A673 (cell line): ENCODE measurements around the gene FAM241A. TPM values are rescaled to one million over a fixed set of nuclear protein-coding genes. Genes with fewer than 3 reads are reported as not detected.
A peak's percentile ranks its signal among the peaks of the same experiment; 100 is the strongest.

Experiments used
- BruUV-seq: library from RNA; stranded (reverse); fragments of 400-500 nt; replicated peaks from 2 replicates; lab custom pipeline; 2021; lab: Mats Ljungman, UMichigan
- CTCF ChIA-PET: fragments of 300-600 bp; sonication (Branson Sonifier 250); formaldehyde crosslinking; loops from one replicate; lab custom pipeline; 2022; ENCODE audit warnings: antibody characterized with exemption; lab: Charles Lee
- POLR2A ChIA-PET: fragments of 300-600 bp; sonication (Branson Sonifier 250); formaldehyde crosslinking; loops from one replicate; lab custom pipeline; 2022; ENCODE audit warnings: antibody characterized with exemption; ENCODE audit not compliant: low non-redundant PET; lab: Charles Lee
- DNase-seq: peaks from one replicate; pipeline ENCODE4 v3.0.0-alpha.2; 2015; ENCODE audit warnings: low spot score
- H3K27ac ChIP-seq: fragments of 200-600 bp; sonication (generic); 2 replicates; pipeline ENCODE4 v1.5.1; 2016; ENCODE audit warnings: mixed run types, low read depth, mild to moderate bottlenecking, mixed read lengths, antibody characterized with exemption, low read length; ENCODE audit not compliant: poor library complexity, severe bottlenecking
- H3K27me3 ChIP-seq: fragments of 200-600 bp; sonication (generic); replicated peaks from 2 replicates; pipeline ENCODE4 v1.6.1; 2017; ENCODE audit warnings: mixed run types, low read depth, mild to moderate bottlenecking, mixed read lengths, antibody characterized with exemption, low read length; ENCODE audit not compliant: insufficient read depth, poor library complexity
- H3K36me3 ChIP-seq: fragments of 200-600 bp; sonication (generic); 2 replicates; pipeline ENCODE4 v1.6.1; 2016; ENCODE audit warnings: mixed run types, mild to moderate bottlenecking, mixed read lengths, antibody characterized with exemption, low read length; ENCODE audit not compliant: insufficient read depth, poor library complexity, severe bottlenecking
- H3K4me1 ChIP-seq: fragments of 200-600 bp; sonication (generic); 2 replicates; pipeline ENCODE4 v1.6.1; 2017; ENCODE audit warnings: mixed run types, mild to moderate bottlenecking, mixed read lengths, antibody characterized with exemption, low read length; ENCODE audit not compliant: insufficient read depth, poor library complexity, severe bottlenecking
- H3K4me3 ChIP-seq: fragments of 200-600 bp; sonication (generic); 2 replicates; pipeline ENCODE4 v1.5.1; 2016; ENCODE audit warnings: low read depth, mixed run types, mild to moderate bottlenecking, mixed read lengths, low read length; ENCODE audit not compliant: poor library complexity, severe bottlenecking
- H3K9me3 ChIP-seq: fragments of 200-600 bp; sonication (generic); 2 replicates; pipeline ENCODE4 v1.6.1; 2016; ENCODE audit warnings: mixed run types, low read depth, mild to moderate bottlenecking, mixed read lengths, antibody characterized with exemption, low read length; ENCODE audit not compliant: poor library complexity, severe bottlenecking
- EZH2 ChIP-seq: fragments of 200-600 bp; sonication (generic); IDR thresholded peaks from 2 replicates; pipeline ENCODE4 v1.6.1; 2017; ENCODE audit warnings: borderline replicate concordance, low read depth, mild to moderate bottlenecking, mixed read lengths, antibody characterized with exemption, low read length; ENCODE audit not compliant: poor library complexity, severe bottlenecking
- intact Hi-C: fragments of 100-400 bp; cut with micrococcal nuclease; formaldehyde crosslinking; loops from one replicate; pipeline ENCODE4 v1.10.0; 2022; ENCODE audit not compliant: unreplicated experiment
- total RNA-seq: library from RNA; stranded (reverse); gene quantifications from 2 replicates; pipeline ENCODE4 v1.2.3, GENCODE V29; 2021
- TF ChIP-seq, protein P1 (sequence below): fragments of 300-800, 200-600 bp; sonication (generic); conservative IDR thresholded peaks from 2 replicates; pipeline ENCODE4 v1.5.1; 2017; ENCODE audit warnings: low read depth, mild to moderate bottlenecking, antibody characterized with exemption, low read length, moderate library complexity, mixed read lengths

Gene FAM241A
- total RNA-seq, 1 experiment from 2014 or later = 1.5 TPM

DNA sequence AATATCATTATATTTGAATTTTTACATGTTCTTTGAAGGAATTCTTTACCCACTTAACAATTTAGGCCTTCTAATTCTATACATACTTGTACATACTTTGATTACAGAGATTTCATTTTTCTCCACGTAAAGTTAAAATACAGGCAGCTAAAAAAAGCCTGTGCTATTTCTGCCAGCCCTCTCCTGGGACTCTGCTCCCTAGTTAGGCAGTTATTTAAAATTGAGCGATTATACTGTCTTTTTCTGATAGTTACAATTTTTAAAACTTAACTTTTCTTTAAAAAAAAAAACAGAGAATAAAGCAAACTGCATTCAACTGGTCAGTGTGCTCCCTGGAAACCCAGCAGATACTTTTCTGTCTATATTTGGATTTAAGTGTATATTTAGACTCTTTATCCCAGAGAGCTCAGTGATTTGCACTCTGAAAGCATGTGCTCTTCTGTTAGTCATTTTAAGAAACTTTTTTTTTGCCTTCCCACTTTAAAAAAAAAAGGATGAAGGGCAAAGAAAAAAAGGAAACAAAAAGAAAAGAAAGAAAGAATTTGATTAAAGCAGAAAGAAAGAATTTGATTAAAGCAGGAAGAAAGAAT lies 18.1 kb upstream of the FAM241A start:
- CTCF ChIA-PET = no interaction called here
- DNase-seq = no peak
- POLR2A ChIA-PET = no interaction called here

DNA sequence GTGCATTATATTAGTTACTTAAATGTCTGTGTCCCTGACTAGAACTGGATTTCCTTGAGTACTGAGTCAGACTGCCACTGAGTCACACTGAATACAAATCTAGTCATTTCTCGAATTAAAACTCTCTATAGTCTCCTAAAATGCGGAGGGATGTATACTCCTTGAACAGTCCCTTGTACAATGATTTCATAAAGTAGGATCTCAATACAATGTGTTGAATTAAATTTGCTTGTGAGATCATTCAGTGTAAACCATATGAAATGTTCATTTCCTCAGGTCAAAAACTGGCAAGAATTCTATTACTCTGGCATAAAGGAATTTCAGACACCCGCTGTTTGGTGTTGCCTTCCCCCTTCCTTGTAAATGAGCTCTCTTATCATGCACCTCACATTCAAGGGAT lies 17.5 kb upstream of the FAM241A start:
- no peaks in the 10 kb centered on the region for H3K27me3 ChIP-seq
- TF ChIP-seq EZH2 = no peak
- TF ChIP-seq, protein P1, sequence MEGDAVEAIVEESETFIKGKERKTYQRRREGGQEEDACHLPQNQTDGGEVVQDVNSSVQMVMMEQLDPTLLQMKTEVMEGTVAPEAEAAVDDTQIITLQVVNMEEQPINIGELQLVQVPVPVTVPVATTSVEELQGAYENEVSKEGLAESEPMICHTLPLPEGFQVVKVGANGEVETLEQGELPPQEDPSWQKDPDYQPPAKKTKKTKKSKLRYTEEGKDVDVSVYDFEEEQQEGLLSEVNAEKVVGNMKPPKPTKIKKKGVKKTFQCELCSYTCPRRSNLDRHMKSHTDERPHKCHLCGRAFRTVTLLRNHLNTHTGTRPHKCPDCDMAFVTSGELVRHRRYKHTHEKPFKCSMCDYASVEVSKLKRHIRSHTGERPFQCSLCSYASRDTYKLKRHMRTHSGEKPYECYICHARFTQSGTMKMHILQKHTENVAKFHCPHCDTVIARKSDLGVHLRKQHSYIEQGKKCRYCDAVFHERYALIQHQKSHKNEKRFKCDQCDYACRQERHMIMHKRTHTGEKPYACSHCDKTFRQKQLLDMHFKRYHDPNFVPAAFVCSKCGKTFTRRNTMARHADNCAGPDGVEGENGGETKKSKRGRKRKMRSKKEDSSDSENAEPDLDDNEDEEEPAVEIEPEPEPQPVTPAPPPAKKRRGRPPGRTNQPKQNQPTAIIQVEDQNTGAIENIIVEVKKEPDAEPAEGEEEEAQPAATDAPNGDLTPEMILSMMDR = no peak
- H3K27ac ChIP-seq = no peak overlapping the region
- intact Hi-C loops = no loop called here
- POLR2A ChIA-PET = no interaction called here
- H3K4me1 ChIP-seq = peaks cover 33% of the 10 kb centered on the region
- DNase-seq = peak; percentile 65
- no peaks in the 10 kb centered on the region for H3K36me3 ChIP-seq
- no peaks in the 10 kb centered on the region for H3K9me3 ChIP-seq
- CTCF ChIA-PET = interaction anchor here (0.6 to 0.7 kb wide), 2 partner anchors 78 to 104 kb away, joined by 3 read pairs; no protein-coding TSS in a partner anchor
- BruUV-seq = no TSS peak
- no peak overlapping the region for H3K4me3 ChIP-seq

More for the DNA sequence above, 18.1 kb upstream of the FAM241A start:
- no peak overlapping the region for H3K27ac ChIP-seq
- H3K27me3 ChIP-seq = no peaks in the 10 kb centered on the region
- intact Hi-C loops = no loop called here
- H3K36me3 ChIP-seq = no peaks in the 10 kb centered on the region
- H3K4me3 ChIP-seq = no peak overlapping the region
- TF ChIP-seq EZH2 = no peak
- TF ChIP-seq, protein P1 = no peak
- BruUV-seq = no TSS peak
- no peaks in the 10 kb centered on the region for H3K9me3 ChIP-seq
- peaks cover 33% of the 10 kb centered on the region for H3K4me1 ChIP-seq

DNA sequence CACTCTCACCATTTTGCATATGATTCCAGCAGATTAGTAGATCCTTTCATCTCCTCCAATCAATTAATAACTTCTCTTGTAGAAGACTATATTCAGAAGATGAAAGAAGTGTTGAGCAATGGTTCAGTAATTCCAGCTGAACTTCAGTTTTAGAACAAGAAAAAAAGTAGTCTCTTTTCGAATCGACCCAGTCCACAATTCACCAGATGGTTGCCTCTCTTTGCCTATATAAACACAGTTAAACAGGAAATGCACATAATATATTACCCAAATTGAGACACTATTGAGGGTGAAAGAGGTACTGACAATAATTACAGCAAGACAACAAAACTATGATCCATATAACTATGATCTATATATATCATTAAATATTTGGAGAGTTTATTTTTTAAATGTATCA lies 16.8 kb upstream of the FAM241A start:
- Histone ChIP-seq H3K36me3 (no peaks in the 10 kb centered on the region), H3K4me1 (peaks cover 33% of the 10 kb centered on the region), H3K9me3 (no peaks in the 10 kb centered on the region), H3K4me3 (no peak overlapping the region), H3K27ac (no peak overlapping the region), H3K27me3 (no peaks in the 10 kb centered on the region)
- POLR2A ChIA-PET = no interaction called here
- no TSS peak for BruUV-seq
- TF ChIP-seq, protein P1 = no peak
- TF ChIP-seq EZH2 = no peak
- intact Hi-C loops = no loop called here
- peak; percentile 30 for DNase-seq
- CTCF ChIA-PET = interaction anchor here (0.7 kb wide), 1 partner anchor 77 kb away, joined by 3 read pairs; no protein-coding TSS in a partner anchor
